HepG2 (cell line): ENCODE results near the gene TSNAXIP1. TPM values are rescaled to one million over a fixed set of nuclear protein-coding genes. Genes with fewer than 3 reads are reported as not detected.

Experiments used
- ATAC-seq: fragments of 200-7000 bp; cut with Tn5 transposase; 3 replicates; pipeline ENCODE4 v1.9.1; 2020; ENCODE audit warnings: mild to moderate bottlenecking, moderate library complexity
- BruUV-seq: library from RNA; stranded (reverse); fragments of 400-500 nt; replicated peaks from 2 replicates; lab custom pipeline; 2021; lab: Mats Ljungman, UMichigan
- CTCF ChIA-PET: fragments of 300-600 bp; formaldehyde crosslinking; extraction: SDS; loops from one replicate; lab custom pipeline; 2021; ENCODE audit warnings: low total read pairs, inconsistent platforms, low intra/inter-chr PET ratio; lab: Yijun Ruan, JAX
- POLR2A ChIA-PET: fragments of 350-600 bp; sonication (Branson Sonifier 250); formaldehyde crosslinking; loops from one replicate; lab custom pipeline; 2020; ENCODE audit warnings: antibody characterized with exemption, inconsistent platforms; lab: Yijun Ruan, JAX
- DNase-seq: peaks from one replicate; pipeline ENCODE4 v3.0.0-alpha.2; 2015; ENCODE audit warnings: low spot score
- FAIRE-seq: peaks from 3 replicates; lab custom pipeline; 2011; peaks lifted over from hg19 to GRCh38; lab: Jason Lieb, UNC
- H2AFZ ChIP-seq: one replicate; pipeline ENCODE4 v1.6.1; 2011; ENCODE audit warnings: low read length, inconsistent platforms
- H3K27ac ChIP-seq: fragments of 300-600 bp; 3 replicates; pipeline ENCODE4 v1.8.0; 2011; ENCODE audit warnings: mixed run types, mild to moderate bottlenecking, mixed read lengths, low read length, inconsistent platforms; ENCODE audit not compliant: insufficient read depth; ENCODE audit errors: extremely low read length
- H3K27me3 ChIP-seq, 2 experiments: fragments of 200-600 bp in 1 of 2; 2 replicates in 1 of 2; 3 replicates in 1 of 2; pipeline versions ENCODE4 v1.6.0 to v1.8.0; 2011; ENCODE audit warnings: low read length in 2 of 2, mild to moderate bottlenecking in 2 of 2, moderate library complexity in 2 of 2, inconsistent platforms in 1 of 2; ENCODE audit not compliant: insufficient read depth in 2 of 2, control insufficient read depth in 1 of 2
- H3K36me3 ChIP-seq, 2 experiments: fragments of 200-600 bp in 1 of 2; replicated peaks in 1 of 2; 2 replicates in 1 of 2; 3 replicates in 1 of 2; pipeline versions ENCODE4 v1.5.1 to v1.8.0; 2011; ENCODE audit warnings: low read length in 2 of 2, inconsistent platforms in 1 of 2; ENCODE audit not compliant: insufficient read depth in 2 of 2, control insufficient read depth in 1 of 2
- H3K4me1 ChIP-seq: 2 replicates; pipeline ENCODE4 v1.5.1; 2012; ENCODE audit warnings: low read length, inconsistent platforms; ENCODE audit not compliant: insufficient read depth
- H3K4me2 ChIP-seq: 2 replicates; pipeline ENCODE4 v1.6.0; 2011; ENCODE audit warnings: low read depth, low read length, inconsistent platforms
- H3K4me3 ChIP-seq, 3 experiments: fragments of 200-600 bp in 1 of 3; sonication (generic), shearing (Covaris generic) in 1 of 3; replicated peaks in 1 of 3; 2 replicates each; pipeline ENCODE4 v1.5.1; 2011 to 2016; ENCODE audit warnings: low read length in 3 of 3, inconsistent platforms in 2 of 3, low read depth in 2 of 3, mild to moderate bottlenecking in 2 of 3, control low read depth in 1 of 3, mixed read lengths in 1 of 3; ENCODE audit not compliant: insufficient read depth in 1 of 3
- H3K79me2 ChIP-seq: one replicate; pipeline ENCODE4 v1.6.1; 2011; ENCODE audit warnings: low read length, inconsistent platforms; ENCODE audit not compliant: insufficient read depth
- H3K9ac ChIP-seq: 2 replicates; pipeline ENCODE4 v1.6.0; 2011; ENCODE audit warnings: mild to moderate bottlenecking, low read depth, low read length, inconsistent platforms; ENCODE audit not compliant: insufficient read depth
- H3K9me3 ChIP-seq: 2 replicates; pipeline ENCODE4 v1.5.1; 2012; ENCODE audit warnings: mild to moderate bottlenecking, low read length
- H4K20me1 ChIP-seq: 2 replicates; pipeline ENCODE4 v1.6.0; 2011; ENCODE audit warnings: inconsistent platforms, mild to moderate bottlenecking, low read length, moderate library complexity; ENCODE audit not compliant: insufficient read depth
- KDM3A ChIP-seq: IDR thresholded peaks from 2 replicates; pipeline ENCODE4 v1.6.1; 2018; ENCODE audit warnings: low read depth, missing compliant biosample characterization
- KDM5B ChIP-seq: sonication (generic); formaldehyde crosslinking; IDR thresholded peaks from 2 replicates; pipeline ENCODE4 v1.4.0; 2020; ENCODE audit warnings: missing genetic modification reagents, mild to moderate bottlenecking, borderline replicate concordance
- KMT2B ChIP-seq: IDR thresholded peaks from 2 replicates; pipeline ENCODE4 v1.6.1; 2016; ENCODE audit warnings: missing genetic modification reagents, missing compliant biosample characterization
- MAFG ChIP-seq: sonication (generic); formaldehyde crosslinking; IDR thresholded peaks from 2 replicates; pipeline ENCODE4 v1.5.1; 2020; ENCODE audit warnings: mild to moderate bottlenecking, missing genetic modification reagents
- SRSF4 ChIP-seq: fragments of 200-400 bp; formaldehyde crosslinking; IDR thresholded peaks from one replicate; pipeline ENCODE4 v1.6.1; 2018; ENCODE audit warnings: mild to moderate bottlenecking, low read depth, low read length, moderate library complexity; ENCODE audit not compliant: poor library complexity, severe bottlenecking
- THAP11 ChIP-seq: IDR thresholded peaks from 2 replicates; pipeline ENCODE4 v1.6.1; 2016; ENCODE audit warnings: missing biosample characterization, missing genetic modification reagents
- ZNF572 ChIP-seq: sonication (generic); formaldehyde crosslinking; IDR thresholded peaks from 2 replicates; pipeline ENCODE4 v1.5.1; 2020; ENCODE audit warnings: mild to moderate bottlenecking, missing genetic modification reagents
- ZNF672 ChIP-seq: sonication (generic); formaldehyde crosslinking; IDR thresholded peaks from 2 replicates; pipeline ENCODE4 v1.8.1; 2022; ENCODE audit warnings: missing genetic modification reagents
- WGBS: methylation state at CpG from one replicate; pipeline ENCODE4 v1.1.6; 2017; ENCODE audit warnings: low lambda C conversion rate; 5-methylcytosine and 5-hydroxymethylcytosine counted together
- in situ Hi-C: cut with HindIII; loops from 2 replicates; pipeline ENCODE4 v1.10.0; 2017; ENCODE audit warnings: low pct_unique_long_range_greater_than_20kb; ENCODE audit not compliant: extremely low pct_ligation_motif_present
- intact Hi-C: fragments of 100-400 bp; cut with micrococcal nuclease; formaldehyde crosslinking; loops from one replicate; pipeline ENCODE4 v1.10.0; 2022; ENCODE audit not compliant: unreplicated experiment
- polyA plus RNA-seq, 8 experiments: library from polyadenylated mRNA; depleted of rRNA in 3 of 8; stranded (reverse) in 7 of 8; unstranded in 1 of 8; fragments of >200 nt; fragmentation: Illumina TruSeq in 4 of 8; extraction: Trizol in 4 of 8; gene quantifications; 2 replicates each; pipeline versions ENCODE4 v1.2.1 to v1.2.3, GENCODE V29; 2011 to 2016; ENCODE audit warnings: low read depth in 4 of 8, missing spikeins in 1 of 8, mixed read lengths in 1 of 8; ENCODE audit not compliant: insufficient read depth in 1 of 8
- total RNA-seq, 5 experiments: library from RNA; depleted of rRNA; stranded (reverse); fragments of >200 nt; fragmentation: Illumina TruSeq; extraction: Trizol; gene quantifications; 2 replicates each; pipeline ENCODE4 v1.2.3, GENCODE V29; 2016; ENCODE audit warnings: low read depth in 1 of 5
- TF ChIP-seq, protein P1 (sequence below), 2 experiments: fragments of 450-650 bp in 1 of 2; sonication (generic) in 1 of 2; formaldehyde crosslinking; IDR thresholded peaks; 2 replicates each; pipeline versions ENCODE4 v1.5.0 to v1.8.0; 2020 to 2022; ENCODE audit warnings: mild to moderate bottlenecking in 1 of 2, missing genetic modification reagents in 1 of 2
- TF ChIP-seq, protein P2 (sequence below): sonication (generic); formaldehyde crosslinking; conservative IDR thresholded peaks from 2 replicates; pipeline ENCODE4 v1.4.0; 2020; ENCODE audit warnings: mild to moderate bottlenecking, missing genetic modification reagents, moderate library complexity

The TSNAXIP1 gene
- total and polyA plus RNA-seq, 2 of the 13 experiments (the other 11 are each of a cell fraction or from before 2014, with no cell fraction given), result 0.37 to 0.86 TPM

DNA sequence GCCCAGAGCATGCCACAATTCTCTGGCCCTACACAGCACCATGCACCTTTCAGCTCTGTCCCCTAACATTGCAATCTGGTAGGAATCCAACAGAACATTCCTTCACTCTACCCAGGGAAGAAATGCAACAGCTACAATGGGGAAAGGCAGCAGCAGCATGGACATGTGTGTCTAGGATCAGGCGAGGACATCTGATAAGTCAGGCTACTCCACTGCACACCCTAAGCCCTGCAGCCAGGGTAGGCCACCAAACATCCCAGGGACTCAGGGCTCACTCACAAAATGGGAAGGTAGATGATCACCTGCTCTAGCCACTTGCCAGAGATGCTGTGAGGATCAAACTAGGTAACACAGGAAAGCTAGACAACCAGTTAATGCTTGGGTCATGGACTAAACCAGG lies 5.4 kb upstream of the TSNAXIP1 start (continued):
- TF ChIP-seq, protein P1, sequence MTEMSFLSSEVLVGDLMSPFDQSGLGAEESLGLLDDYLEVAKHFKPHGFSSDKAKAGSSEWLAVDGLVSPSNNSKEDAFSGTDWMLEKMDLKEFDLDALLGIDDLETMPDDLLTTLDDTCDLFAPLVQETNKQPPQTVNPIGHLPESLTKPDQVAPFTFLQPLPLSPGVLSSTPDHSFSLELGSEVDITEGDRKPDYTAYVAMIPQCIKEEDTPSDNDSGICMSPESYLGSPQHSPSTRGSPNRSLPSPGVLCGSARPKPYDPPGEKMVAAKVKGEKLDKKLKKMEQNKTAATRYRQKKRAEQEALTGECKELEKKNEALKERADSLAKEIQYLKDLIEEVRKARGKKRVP (CRISPR knock-in tag; IDR thresholded peaks at IDR 0.05), result no peak
- TF ChIP-seq, protein P2, sequence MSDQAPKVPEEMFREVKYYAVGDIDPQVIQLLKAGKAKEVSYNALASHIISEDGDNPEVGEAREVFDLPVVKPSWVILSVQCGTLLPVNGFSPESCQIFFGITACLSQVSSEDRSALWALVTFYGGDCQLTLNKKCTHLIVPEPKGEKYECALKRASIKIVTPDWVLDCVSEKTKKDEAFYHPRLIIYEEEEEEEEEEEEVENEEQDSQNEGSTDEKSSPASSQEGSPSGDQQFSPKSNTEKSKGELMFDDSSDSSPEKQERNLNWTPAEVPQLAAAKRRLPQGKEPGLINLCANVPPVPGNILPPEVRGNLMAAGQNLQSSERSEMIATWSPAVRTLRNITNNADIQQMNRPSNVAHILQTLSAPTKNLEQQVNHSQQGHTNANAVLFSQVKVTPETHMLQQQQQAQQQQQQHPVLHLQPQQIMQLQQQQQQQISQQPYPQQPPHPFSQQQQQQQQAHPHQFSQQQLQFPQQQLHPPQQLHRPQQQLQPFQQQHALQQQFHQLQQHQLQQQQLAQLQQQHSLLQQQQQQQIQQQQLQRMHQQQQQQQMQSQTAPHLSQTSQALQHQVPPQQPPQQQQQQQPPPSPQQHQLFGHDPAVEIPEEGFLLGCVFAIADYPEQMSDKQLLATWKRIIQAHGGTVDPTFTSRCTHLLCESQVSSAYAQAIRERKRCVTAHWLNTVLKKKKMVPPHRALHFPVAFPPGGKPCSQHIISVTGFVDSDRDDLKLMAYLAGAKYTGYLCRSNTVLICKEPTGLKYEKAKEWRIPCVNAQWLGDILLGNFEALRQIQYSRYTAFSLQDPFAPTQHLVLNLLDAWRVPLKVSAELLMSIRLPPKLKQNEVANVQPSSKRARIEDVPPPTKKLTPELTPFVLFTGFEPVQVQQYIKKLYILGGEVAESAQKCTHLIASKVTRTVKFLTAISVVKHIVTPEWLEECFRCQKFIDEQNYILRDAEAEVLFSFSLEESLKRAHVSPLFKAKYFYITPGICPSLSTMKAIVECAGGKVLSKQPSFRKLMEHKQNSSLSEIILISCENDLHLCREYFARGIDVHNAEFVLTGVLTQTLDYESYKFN (CRISPR knock-in tag), result no peak
- no peak for TF ChIP-seq KMT2B (CRISPR knock-in tag)
- TF ChIP-seq MAFG (CRISPR knock-in tag), result no peak
- TF ChIP-seq SRSF4, result no peak
- TF ChIP-seq THAP11 (CRISPR knock-in tag), result no peak

DNA sequence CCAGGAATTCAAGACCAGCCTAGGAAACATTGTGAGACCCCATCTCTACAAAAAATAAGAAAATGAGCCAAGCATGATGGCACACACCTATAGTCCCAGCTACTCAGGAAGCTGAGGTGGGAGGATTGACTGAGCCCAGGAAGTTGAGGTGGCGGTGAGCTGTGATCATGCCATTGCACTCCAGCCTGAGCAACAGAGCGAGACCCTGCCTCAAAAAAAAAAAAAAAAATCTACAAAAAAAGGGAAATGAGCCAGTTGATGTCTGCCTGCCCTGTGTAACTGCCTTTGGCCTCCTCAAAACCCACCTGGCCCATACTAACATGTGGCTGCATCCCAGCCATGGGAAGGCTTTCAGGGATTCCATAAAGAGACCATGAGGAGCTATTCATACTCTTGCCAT lies 4.8 kb upstream of the TSNAXIP1 start:
- ChIA-PET CTCF (interaction anchor here (1.0 kb wide), 1 partner anchor 15 kb away, joined by 3 read pairs; no protein-coding TSS in a partner anchor), POLR2A (interaction anchor here (1.4 to 1.5 kb wide), 2 partner anchors 32 to 83 kb away, joined by 3 to 4 read pairs; partner anchors contain the start of gene GFOD2)
- no TSS peak for BruUV-seq
- no peak overlapping the region for H2AFZ ChIP-seq
- 100% methylated on average over 2 of the region's 2 CpGs for WGBS
- in situ Hi-C loops, result no loop called here
- H3K27ac ChIP-seq, result no peak overlapping the region
- peaks cover 34% of the 10 kb centered on the region for H3K4me1 ChIP-seq
- TF ChIP-seq ZNF672 (CRISPR knock-in tag) (no peak), ZNF572 (no peak), KDM5B (no peak), KDM3A (CRISPR knock-in tag) (no peak)
- ATAC-seq, result no peak
- intact Hi-C loops, result no loop called here
- peaks cover 12 to 40% of the 10 kb centered on the region in 2 experiments for H3K36me3 ChIP-seq
- H4K20me1 ChIP-seq, result peaks cover 21% of the 10 kb centered on the region
- peaks cover 63% of the 10 kb centered on the region for H3K79me2 ChIP-seq
- H3K9me3 ChIP-seq, result no peaks in the 10 kb centered on the region
- no peaks in the 10 kb centered on the region; a peak in 1 of 5 replicates for H3K27me3 ChIP-seq
- no peak overlapping the region for H3K4me3 ChIP-seq
- DNase-seq, result no peak
- H3K4me2 ChIP-seq, result no peak overlapping the region
- H3K9ac ChIP-seq, result no peak overlapping the region
- FAIRE-seq, result no peak
